G401.6 (cell line): Measurements from ENCODE around the gene PDE3B.
A peak's percentile ranks its signal among the peaks of the same experiment; 100 is the strongest.

Experiments used
- FAIRE-seq: peaks from 2 replicates; lab custom pipeline; 2012; peaks lifted over from hg19 to GRCh38; lab: Jason Lieb, UNC

Gene PDE3B

GRCh38 chr11:14891143-14892035 is 247.8 kb downstream of the PDE3B start:
- FAIRE-seq: no peak

- peak; percentile 94 for FAIRE-seq
Observed at GRCh38 chr11:14892036-14892556, 248.5 kb downstream of the PDE3B start, which contains the start of gene CYP2R1. Gene CYP2R1, minus strand, starts transcription at chr11:14892231. Its CDS starts 26 bp downstream, at chr11:14892205.

- no peak for FAIRE-seq
Observed at GRCh38 chr11:14892577-14892976, 249.0 kb downstream of the PDE3B start.

GRCh38 chr11:14894657-14895598 is 251.3 kb downstream of the PDE3B start:
- FAIRE-seq: no peak

- no peak for FAIRE-seq
Observed at GRCh38 chr11:14898355-14898754, 254.8 kb downstream of the PDE3B start.

GRCh38 chr11:14898906-14899305 is 255.3 kb downstream of the PDE3B start:
- no peak for FAIRE-seq

- FAIRE-seq: no peak
Observed at GRCh38 chr11:14902650-14903350, 259.2 kb downstream of the PDE3B start.

GRCh38 chr11:14904745-14905103 is 261.1 kb downstream of the PDE3B start:
- no peak for FAIRE-seq

GRCh38 chr11:14905104-14906033 is 261.8 kb downstream of the PDE3B start:
- no peak for FAIRE-seq

- no peak for FAIRE-seq
Observed at GRCh38 chr11:14906578-14906977, 263.0 kb downstream of the PDE3B start.

GRCh38 chr11:14906993-14907392 is 263.4 kb downstream of the PDE3B start:
- no peak for FAIRE-seq

GRCh38 chr11:14907411-14908213 is 264.0 kb downstream of the PDE3B start:
- FAIRE-seq: no peak

- peak; percentile 73 for FAIRE-seq
Observed at GRCh38 chr11:14908214-14908880, 264.7 kb downstream of the PDE3B start.

- FAIRE-seq: no peak
Observed at GRCh38 chr11:14914536-14914935, 270.9 kb downstream of the PDE3B start.

GRCh38 chr11:14916403-14916802 is 272.8 kb downstream of the PDE3B start:
- no peak for FAIRE-seq
